ENCODE results near the gene ZCCHC7. TPM values are rescaled to one million over a fixed set of nuclear protein-coding genes. Genes with fewer than 3 reads are reported as not detected.
"Not testable (repeated sequence)": the region's sequence is repeated elsewhere in the genome, so short reads cannot be mapped to it uniquely, and the experiment has no call there.

Gene ZCCHC7
- total RNA-seq, 1 donor from 2014 or later: 26.9 TPM

DNA sequence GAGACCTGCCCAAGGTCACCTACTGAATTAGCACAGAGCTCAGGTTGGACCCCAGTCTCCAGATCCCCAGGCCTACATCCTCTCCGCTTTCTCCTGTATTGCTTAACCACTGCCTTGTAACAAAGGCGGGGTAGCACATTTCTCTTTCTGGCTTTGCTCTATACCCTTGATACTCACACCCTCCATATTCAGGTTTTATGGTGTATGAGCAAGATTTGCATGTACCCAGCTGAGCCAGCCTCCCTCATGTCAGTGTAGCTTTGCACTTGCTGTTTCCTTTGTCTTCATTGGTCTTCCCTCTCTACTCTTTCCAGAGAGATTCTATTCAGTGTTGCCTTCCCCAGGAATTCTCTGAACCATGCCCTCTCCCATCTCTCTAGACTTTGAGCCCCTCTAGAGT, 19.6 kb upstream of the ZCCHC7 start:
- no peaks in the 10 kb centered on the region for H3K36me3 ChIP-seq (ENCODE audit: control insufficient read depth, insufficient read depth, low read length)
- H3K4me3 ChIP-seq (ENCODE audit: low read depth, low read length): no peak overlapping the region
- H3K27me3 ChIP-seq (ENCODE audit: control insufficient read depth, insufficient read depth, low read length): no peaks in the 10 kb centered on the region
- DNase-seq (ENCODE audit: low read depth) (no peak), FAIRE-seq (no peak)
- TF ChIP-seq, protein P1, sequence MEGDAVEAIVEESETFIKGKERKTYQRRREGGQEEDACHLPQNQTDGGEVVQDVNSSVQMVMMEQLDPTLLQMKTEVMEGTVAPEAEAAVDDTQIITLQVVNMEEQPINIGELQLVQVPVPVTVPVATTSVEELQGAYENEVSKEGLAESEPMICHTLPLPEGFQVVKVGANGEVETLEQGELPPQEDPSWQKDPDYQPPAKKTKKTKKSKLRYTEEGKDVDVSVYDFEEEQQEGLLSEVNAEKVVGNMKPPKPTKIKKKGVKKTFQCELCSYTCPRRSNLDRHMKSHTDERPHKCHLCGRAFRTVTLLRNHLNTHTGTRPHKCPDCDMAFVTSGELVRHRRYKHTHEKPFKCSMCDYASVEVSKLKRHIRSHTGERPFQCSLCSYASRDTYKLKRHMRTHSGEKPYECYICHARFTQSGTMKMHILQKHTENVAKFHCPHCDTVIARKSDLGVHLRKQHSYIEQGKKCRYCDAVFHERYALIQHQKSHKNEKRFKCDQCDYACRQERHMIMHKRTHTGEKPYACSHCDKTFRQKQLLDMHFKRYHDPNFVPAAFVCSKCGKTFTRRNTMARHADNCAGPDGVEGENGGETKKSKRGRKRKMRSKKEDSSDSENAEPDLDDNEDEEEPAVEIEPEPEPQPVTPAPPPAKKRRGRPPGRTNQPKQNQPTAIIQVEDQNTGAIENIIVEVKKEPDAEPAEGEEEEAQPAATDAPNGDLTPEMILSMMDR (IDR thresholded peaks at IDR 0.05; ENCODE audit: insufficient read depth, low read length, severe bottlenecking): no peak

DNA sequence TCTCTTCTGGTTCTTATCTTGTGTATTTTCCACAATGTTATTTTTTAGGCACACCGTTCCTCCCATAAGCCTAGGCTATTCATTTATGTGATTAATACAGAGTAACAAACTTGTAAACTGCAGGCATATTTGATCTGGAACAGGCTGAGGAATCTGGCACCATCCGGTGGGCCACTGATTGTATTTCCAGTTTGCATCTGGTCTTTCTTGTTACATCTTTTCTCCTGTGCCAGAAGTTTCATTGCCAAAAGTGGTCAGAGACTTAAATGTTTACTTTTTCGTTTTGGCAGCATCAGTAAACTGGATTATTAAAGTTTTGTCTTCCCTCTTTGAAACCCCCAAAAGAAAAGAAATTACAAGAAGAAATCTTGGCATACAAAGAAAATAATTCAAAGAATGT, 17.9 kb upstream of the ZCCHC7 start:
- no peak for DNase-seq (ENCODE audit: low read depth)
- Histone ChIP-seq H3K4me3 (ENCODE audit: low read depth, low read length) (no peak overlapping the region), H3K36me3 (ENCODE audit: control insufficient read depth, insufficient read depth, low read length) (no peaks in the 10 kb centered on the region), H3K27me3 (ENCODE audit: control insufficient read depth, insufficient read depth, low read length) (no peaks in the 10 kb centered on the region)
- TF ChIP-seq, protein P1 (IDR thresholded peaks at IDR 0.05; ENCODE audit: insufficient read depth, low read length, severe bottlenecking): no peak
- FAIRE-seq: no peak

DNA sequence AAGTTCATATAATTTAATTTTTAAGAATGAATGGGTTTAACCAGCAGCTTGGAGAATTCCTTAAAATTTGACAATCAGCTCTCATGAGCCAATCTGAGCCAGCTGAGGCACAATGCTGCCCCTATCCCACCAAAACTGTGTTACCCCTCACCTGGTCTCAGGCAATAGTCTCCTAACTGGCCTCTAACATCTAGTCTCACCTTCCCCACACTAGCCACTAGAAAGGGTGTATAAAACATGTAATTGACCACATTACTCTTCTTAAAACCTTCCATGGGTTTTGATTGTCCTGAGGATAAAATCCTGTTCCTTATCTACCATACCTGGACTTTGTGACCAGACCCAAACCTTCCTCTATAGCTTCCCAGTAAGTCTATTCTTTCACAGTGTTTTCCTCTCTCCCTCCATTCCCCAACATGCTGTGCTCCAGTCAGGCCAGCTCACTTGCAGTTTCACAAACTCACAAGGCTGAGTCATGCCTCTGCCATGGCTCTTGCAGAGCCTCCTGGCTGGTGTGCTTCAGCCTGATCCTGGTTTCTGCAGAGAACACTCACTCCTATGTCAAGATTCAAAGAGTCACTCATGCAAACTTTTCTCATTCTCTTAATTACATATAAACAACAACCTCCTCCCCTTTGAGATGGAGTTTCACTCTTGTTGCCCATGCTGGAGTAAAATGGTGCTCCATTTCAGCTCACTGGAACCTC, 16.0 kb upstream of the ZCCHC7 start:
- Histone ChIP-seq H3K36me3 (ENCODE audit: control insufficient read depth, insufficient read depth, low read length) (no peaks in the 10 kb centered on the region), H3K27me3 (ENCODE audit: control insufficient read depth, insufficient read depth, low read length) (no peaks in the 10 kb centered on the region), H3K4me3 (ENCODE audit: low read depth, low read length) (no peak overlapping the region)
- TF ChIP-seq, protein P1 (IDR thresholded peaks at IDR 0.05; ENCODE audit: insufficient read depth, low read length, severe bottlenecking): no peak
- DNase-seq (ENCODE audit: low read depth) (peak; percentile 87), FAIRE-seq (peak; percentile 97)

DNA sequence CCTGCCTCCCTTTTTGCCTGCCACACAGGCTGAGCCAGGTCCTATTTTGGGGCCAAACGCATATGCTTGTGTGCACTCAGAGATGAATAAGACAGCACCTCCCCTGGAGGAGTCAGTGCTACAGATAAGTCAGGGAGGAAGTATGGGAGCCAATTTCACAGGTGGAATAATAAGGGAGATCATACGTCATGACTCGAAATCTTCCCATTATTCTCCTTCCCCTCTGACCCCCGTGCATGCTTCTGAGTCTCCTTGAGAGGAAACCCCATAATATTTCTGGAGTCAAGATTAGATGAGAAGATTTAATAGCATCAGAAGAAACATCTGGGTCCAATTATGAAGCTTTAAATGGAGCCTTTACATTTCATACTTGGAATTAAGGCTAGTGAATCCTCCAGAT, 15.1 kb upstream of the ZCCHC7 start:
- TF ChIP-seq, protein P1 (IDR thresholded peaks at IDR 0.05; ENCODE audit: insufficient read depth, low read length, severe bottlenecking): no peak
- FAIRE-seq (no peak), DNase-seq (ENCODE audit: low read depth) (no peak)
- Histone ChIP-seq H3K4me3 (ENCODE audit: low read depth, low read length) (no peak overlapping the region), H3K36me3 (ENCODE audit: control insufficient read depth, insufficient read depth, low read length) (no peaks in the 10 kb centered on the region), H3K27me3 (ENCODE audit: control insufficient read depth, insufficient read depth, low read length) (no peaks in the 10 kb centered on the region)

DNA sequence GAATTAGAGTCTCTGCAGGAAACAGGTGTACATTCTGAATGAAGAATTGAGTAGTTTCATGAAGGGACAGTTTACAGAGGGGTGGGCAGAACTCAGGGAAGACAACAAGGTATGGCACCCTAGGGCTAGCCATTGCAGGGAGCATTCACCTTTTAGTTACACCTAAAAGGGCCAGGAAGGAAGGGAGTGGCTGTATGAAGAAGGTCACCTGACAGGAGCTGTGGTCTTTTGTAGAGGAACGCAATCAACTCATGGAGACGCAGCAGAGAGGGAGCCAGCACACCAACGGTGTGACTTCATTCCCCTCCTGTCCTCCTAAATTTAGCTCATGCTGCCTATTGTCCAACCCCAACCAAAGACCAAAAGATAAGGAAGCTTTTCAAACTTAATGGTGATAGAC, 12.7 kb upstream of the ZCCHC7 start:
- FAIRE-seq (no peak), DNase-seq (ENCODE audit: low read depth) (no peak)
- Histone ChIP-seq H3K4me3 (ENCODE audit: low read depth, low read length) (no peak overlapping the region), H3K36me3 (ENCODE audit: control insufficient read depth, insufficient read depth, low read length) (no peaks in the 10 kb centered on the region), H3K27me3 (ENCODE audit: control insufficient read depth, insufficient read depth, low read length) (no peaks in the 10 kb centered on the region)
- TF ChIP-seq, protein P1 (IDR thresholded peaks at IDR 0.05; ENCODE audit: insufficient read depth, low read length, severe bottlenecking): no peak

DNA sequence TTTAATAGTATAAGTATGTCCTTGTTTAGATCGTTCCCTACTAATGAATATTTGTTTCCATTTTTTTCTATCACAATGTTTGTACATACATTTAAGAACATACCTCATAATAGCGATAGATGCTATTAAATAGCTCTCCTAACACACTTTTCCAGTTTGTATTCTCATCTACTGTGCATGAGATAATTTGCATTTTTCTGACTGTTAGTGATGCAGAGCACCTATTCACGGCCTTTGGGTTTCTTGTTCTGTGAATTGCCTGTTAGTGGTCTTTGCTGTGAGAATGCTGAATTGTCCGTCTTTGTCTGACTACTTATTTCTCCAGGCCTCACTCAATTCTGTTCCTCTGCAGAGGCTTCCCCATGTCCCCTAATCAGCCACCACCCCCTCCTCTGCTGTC, 5.9 kb upstream of the ZCCHC7 start:
- DNase-seq (ENCODE audit: low read depth); H3K27me3 ChIP-seq (ENCODE audit: control insufficient read depth, insufficient read depth, low read length); H3K4me3 ChIP-seq (ENCODE audit: low read depth, low read length); FAIRE-seq; H3K36me3 ChIP-seq (ENCODE audit: control insufficient read depth, insufficient read depth, low read length): not testable (repeated sequence)
